ENCODE data around the gene LGALS9C.
"Not testable (repeated sequence)": the region's sequence is repeated elsewhere in the genome, so short reads cannot be mapped to it uniquely, and the experiment has no call there.

Gene LGALS9C

GRCh38 chr17:18476508-18477308, at the start of gene LGALS9C:
Gene LGALS9C, plus strand, starts transcription at chr17:18476789. Its CDS starts 66 bp downstream, at chr17:18476855.
- DNase-seq (ENCODE audit: low spot score) = not testable (repeated sequence)

GRCh38 chr17:18432206-18432605, 44.4 kb upstream of the LGALS9C start:
- not testable (repeated sequence) for DNase-seq (ENCODE audit: low spot score)

DNA sequence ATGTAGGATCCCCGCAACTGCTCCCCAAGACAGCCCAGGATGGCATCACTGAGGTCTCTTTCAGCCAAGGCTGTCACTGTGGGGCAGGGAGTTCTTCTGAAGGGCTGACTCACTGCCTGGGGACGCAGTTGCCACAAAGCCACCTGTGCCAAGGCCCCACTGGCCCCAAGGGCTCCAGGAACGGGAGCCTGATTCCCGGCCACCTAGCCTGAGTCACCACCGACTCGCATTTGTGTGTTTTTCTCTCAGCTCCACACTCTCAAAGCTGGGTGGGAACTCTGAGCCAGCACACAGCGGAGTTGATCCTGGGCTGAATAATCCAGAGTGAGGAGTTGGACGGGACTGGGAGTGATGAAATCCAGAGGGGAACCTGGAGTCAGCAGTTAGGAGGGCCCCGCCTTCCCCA, 37.1 kb upstream of the LGALS9C start:
- not testable (repeated sequence) for DNase-seq (ENCODE audit: low spot score)

DNA sequence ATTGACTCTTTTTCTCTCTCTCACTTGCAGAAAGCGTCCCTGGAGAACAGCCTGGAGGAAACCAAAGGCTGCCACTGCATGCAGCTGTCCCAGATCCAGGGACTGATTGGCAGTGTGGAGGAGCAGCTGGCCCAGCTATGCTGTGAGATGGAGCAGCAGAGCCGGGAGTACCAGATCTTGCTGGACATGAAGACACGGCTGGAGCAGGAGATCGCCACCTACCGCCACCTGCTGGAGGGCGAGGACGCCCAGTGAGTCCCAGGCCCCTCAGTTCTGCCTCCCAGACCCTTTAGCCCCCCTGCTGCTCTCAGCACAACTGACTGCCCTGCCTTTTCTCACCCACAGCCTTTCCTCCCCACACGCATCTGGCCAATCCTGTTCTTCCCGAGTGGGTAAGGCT, 34.5 kb upstream of the LGALS9C start:
- DNase-seq (ENCODE audit: low spot score) = not testable (repeated sequence)

GRCh38 chr17:18442532-18442931, 34.1 kb upstream of the LGALS9C start:
- DNase-seq (ENCODE audit: low spot score) = not testable (repeated sequence)

GRCh38 chr17:18447476-18448205, 28.9 kb upstream of the LGALS9C start:
- not testable (repeated sequence) for DNase-seq (ENCODE audit: low spot score)

DNA sequence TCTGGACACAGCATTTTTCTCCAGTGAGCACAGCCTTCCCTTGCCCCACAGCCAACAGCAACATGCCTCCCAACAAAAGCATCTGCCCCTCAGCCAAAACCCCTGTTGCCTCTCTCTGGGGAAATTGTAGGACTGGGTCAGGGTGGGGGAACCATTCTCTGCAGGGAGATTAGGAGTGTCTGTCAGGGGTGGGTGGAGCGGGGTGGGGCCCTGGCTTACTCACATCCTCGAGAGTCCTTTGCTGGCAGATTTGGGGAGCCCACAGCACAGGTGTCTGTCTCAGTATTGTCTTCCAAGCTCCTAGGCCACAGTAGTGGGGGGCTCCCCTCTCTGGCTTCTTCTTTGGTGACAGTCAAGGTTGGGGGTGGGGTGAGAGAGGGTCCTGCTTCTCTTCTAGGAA, 28.3 kb upstream of the LGALS9C start:
- not testable (repeated sequence) for DNase-seq (ENCODE audit: low spot score)

- DNase-seq (ENCODE audit: low spot score) = not testable (repeated sequence)
Observed at GRCh38 chr17:18449833-18450232, 26.8 kb upstream of the LGALS9C start.

DNA sequence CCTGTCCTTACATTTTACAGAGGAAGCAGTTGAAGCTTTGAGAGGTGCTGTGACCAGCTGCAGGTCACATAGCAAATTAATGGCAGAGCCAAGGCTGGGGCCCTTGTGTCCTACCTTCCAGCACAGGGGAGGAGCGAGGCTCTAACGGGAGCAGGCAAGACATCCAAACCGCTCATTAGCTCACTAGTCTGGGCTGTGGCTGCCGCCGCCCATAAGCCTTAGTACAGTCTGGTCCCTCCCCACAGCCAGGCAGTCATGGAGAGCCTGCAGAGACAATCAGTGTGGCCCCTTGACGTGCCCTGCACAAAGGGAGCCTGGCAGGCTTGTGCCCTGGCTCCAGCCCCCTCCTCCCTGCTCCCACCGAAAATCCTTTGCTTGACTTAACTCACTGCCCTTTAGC, 25.6 kb upstream of the LGALS9C start:
- not testable (repeated sequence) for DNase-seq (ENCODE audit: low spot score)

- not testable (repeated sequence) for DNase-seq (ENCODE audit: low spot score)
Observed at GRCh38 chr17:18451969-18452368, 24.6 kb upstream of the LGALS9C start.

GRCh38 chr17:18459035-18459434, 17.6 kb upstream of the LGALS9C start:
- peak; percentile 10 for DNase-seq (ENCODE audit: low spot score)

DNA sequence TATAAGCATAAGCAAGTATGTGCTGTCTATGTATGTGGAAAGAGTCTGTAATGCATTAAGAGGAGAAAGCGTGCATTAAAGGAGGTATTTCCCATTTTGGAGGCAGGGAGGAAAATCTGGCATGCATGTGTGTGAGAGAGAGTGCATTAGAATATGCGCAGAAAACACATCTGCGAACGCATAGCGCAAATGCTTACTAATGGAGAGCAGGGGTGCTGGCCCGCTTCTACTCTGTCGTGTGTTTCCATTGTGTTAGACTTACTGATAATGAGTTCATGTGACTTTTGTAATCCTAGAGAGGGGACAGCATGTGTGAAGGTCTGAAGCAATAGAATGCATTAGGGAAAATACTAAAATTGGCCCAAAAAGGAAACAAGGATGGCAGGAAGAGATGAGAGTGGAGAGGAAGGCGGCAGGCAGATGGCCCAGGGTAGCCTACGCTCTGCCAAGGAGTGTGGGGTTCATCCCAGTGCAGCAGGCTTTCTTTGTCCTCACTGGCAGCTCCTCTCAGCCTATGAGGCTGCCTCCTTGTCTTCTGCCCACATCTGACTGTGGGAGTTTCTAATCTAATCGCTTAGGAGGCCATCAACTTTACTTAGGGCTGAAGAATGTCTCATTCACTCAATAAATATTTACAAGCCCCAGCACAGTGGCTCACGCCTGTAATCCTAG, 12.6 kb upstream of the LGALS9C start:
- not testable (repeated sequence) for DNase-seq (ENCODE audit: low spot score)

DNA sequence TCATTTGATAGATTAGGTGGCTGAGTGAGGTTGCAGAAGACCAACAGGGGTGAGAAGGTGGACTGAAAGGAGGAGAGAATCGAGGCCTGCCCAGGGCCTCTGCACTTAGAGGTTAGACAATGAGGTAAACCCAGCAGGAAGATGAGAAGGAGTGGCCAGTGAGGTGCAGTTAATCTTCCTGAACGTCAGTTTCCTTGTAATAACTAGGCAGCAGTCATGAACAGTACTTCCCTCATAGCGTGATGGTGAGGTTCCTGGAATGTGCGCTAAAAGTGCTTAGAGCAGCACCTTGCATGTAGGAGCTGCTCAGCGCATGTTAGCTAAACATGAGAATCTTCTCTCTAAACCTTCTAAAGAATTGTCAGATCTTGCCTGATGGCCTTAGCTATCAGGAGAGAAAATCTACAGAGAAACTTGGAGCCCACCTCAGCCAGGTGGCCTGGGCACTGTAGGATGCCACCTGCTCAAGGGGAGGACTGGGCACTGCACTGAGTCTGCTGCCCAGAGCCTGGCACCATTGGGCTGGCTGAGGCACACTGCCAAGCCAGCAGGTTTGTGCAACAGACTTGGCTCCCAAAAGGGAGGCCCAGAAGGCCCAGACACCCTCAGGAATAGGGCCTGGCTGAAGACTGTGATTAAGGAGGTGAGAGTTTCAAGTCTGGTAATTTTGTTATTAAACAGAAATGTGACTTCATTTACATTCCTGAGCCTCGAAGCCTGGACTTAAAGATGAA, 10.2 kb upstream of the LGALS9C start:
- DNase-seq (ENCODE audit: low spot score) = not testable (repeated sequence)

DNA sequence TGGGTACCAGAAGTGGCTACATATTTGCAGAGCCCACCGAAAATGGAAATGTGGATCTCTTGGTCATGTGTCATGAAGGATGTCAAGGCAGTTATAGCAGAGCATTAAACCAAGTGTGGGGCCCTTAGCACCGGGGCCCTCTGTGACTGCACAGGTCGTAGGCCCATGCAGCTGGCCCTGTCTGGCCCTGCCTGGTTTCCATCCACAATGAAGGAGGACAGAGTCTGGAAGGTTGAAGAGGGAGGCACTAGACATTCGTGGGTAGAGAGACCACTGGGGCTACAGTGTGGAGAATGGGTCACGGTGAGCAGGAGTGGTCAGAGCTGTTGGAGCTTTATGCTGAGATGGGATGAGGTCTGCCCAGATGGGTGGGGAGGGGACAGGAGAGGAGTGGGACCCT, 9.6 kb upstream of the LGALS9C start:
- not testable (repeated sequence) for DNase-seq (ENCODE audit: low spot score)

- not testable (repeated sequence) for DNase-seq (ENCODE audit: low spot score)
Observed at GRCh38 chr17:18468472-18469171, 8.0 kb upstream of the LGALS9C start.

DNA sequence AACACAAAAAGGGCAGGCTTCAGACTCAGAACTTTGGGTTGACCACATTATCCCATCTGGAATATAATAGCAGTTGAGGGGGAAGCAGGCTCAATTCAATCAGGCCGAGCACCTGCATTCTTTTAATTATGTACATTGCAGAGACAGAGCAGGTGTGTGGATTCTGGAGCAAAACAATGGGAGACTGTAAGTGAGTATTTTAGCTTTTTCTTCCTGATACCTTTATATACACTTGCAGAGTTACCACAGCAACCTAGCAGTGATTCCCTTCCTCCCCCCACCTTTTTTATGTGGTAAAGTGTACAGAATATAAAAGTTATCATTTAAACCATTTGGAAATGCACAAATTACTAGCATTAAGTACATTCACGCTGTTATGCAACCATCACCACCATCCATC, 6.8 kb upstream of the LGALS9C start:
- DNase-seq (ENCODE audit: low spot score) = not testable (repeated sequence)

GRCh38 chr17:18470345-18470930, 6.2 kb upstream of the LGALS9C start:
- DNase-seq (ENCODE audit: low spot score) = not testable (repeated sequence)

DNA sequence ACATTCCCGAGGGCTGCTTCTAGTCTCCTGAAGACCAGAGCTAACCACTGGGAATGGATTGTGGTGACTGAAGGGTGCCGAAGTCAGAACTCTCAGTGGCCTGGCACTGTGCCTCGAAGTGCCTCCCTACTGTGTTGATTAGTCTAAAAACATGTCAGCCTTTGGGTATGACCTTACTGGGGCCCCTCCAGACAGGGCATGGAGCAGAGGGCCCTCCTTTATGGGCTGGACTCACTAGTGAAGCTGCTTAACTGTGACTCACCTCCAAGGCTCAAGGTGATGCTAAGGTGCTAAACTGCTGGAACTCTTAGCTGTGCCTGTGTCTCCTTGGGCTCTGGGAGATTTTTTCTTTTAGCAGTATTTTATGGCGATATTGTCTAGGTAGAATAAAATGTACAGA, 2.6 kb upstream of the LGALS9C start:
- DNase-seq (ENCODE audit: low spot score) = not testable (repeated sequence)

GRCh38 chr17:18474754-18475153, 1.8 kb upstream of the LGALS9C start:
- DNase-seq (ENCODE audit: low spot score) = not testable (repeated sequence)

DNA sequence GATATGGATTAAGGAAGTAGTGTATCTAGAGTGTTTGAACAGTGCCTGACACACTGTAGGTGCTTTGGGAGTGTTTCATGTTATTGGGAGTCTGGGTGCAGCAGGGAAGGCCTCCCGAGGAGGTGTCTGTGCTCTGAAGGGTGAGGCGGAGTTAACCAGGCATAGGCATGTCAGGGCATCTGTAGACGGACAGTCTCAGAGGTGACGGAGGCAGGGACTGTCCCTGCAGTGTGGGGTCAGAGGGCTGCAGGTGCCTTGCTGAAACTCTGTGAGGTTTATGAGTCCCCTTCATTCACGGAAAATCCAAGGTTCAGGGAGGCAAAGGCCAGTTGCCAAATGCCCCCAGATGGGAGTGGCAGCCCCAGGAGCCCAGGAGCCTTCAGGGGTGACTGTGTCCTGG, 778 bp downstream of the LGALS9C start:
- DNase-seq (ENCODE audit: low spot score) = not testable (repeated sequence)

DNA sequence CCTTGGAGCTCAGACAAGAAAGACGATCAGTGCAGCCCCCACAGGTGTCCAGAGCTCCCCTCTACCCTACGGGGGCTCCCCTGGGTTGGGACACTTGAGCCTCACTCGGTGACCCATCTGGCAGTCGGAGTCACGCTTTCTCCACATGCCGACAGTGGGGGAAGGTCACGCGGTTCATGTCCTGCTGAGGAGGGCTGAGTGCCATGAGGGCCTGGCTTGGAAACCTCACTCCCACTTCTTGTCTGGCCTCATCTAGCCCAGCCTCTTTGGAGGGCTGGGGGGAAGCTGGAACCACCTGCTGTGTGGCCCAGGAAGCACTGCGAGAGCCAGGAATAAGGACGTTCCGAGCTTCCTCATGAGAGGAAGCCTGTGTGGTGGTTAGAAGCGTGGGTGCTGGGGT, 1.8 kb downstream of the LGALS9C start:
- DNase-seq (ENCODE audit: low spot score) = not testable (repeated sequence)
